HEK293 (cell line): ENCODE results near the gene VAMP8.
A peak's percentile ranks its signal among the peaks of the same experiment; 100 is the strongest.

ENCODE experiments used
- CTCF ChIA-PET: fragments of 350-600 bp; formaldehyde crosslinking; extraction: SDS; loops from one replicate; lab custom pipeline; 2021; ENCODE audit warnings: antibody characterized with exemption; lab: Yijun Ruan, JAX
- POLR2A ChIA-PET: fragments of 300-600 bp; formaldehyde crosslinking; extraction: SDS; loops from one replicate; lab custom pipeline; 2020; ENCODE audit warnings: antibody characterized with exemption, inconsistent platforms; lab: Yijun Ruan, JAX
- H3K27ac ChIP-seq: fragments of 200-500 bp; sonication (Bioruptor generic); 2 replicates; pipeline ENCODE4 v1.5.1; 2014; ENCODE audit warnings: low read depth, low read length, control low read depth, inconsistent platforms; ENCODE audit errors: extremely low read depth
- H3K36me3 ChIP-seq, 2 experiments: fragments of 200-500 bp in 1 of 2; sonication (Bioruptor generic) in 1 of 2; 1 replicate in 1 of 2; 2 replicates in 1 of 2; pipeline ENCODE4 v1.5.1; 2014 to 2017; ENCODE audit warnings: inconsistent platforms in 2 of 2, low read length in 2 of 2; ENCODE audit not compliant: control insufficient read depth in 2 of 2, insufficient read depth in 1 of 2
- H3K4me1 ChIP-seq: fragments of 200-500 bp; sonication (Bioruptor generic); 2 replicates; pipeline ENCODE4 v1.5.1; 2014; ENCODE audit warnings: mild to moderate bottlenecking, low read length, inconsistent platforms; ENCODE audit not compliant: control insufficient read depth, insufficient read depth
- H3K4me3 ChIP-seq: 2 replicates; pipeline ENCODE4 v1.5.1; 2011; ENCODE audit warnings: low read depth, mild to moderate bottlenecking, control low read depth, low read length, moderate library complexity
- H3K9me3 ChIP-seq: fragments of 200-500 bp; sonication (Bioruptor generic); 2 replicates; pipeline ENCODE4 v1.5.1; 2014; ENCODE audit warnings: low read depth, low read length, inconsistent platforms; ENCODE audit not compliant: control insufficient read depth, insufficient read depth
- HOXC10 ChIP-seq: sonication (generic); formaldehyde crosslinking; IDR thresholded peaks from 2 replicates; pipeline ENCODE4 v1.8.1; 2023; ENCODE audit warnings: mild to moderate bottlenecking, missing genetic modification reagents
- KLF1 ChIP-seq: fragments of 450-650 bp; formaldehyde crosslinking; IDR thresholded peaks from 2 replicates; pipeline ENCODE4 v1.5.1; 2016; ENCODE audit warnings: missing biosample characterization, missing genetic modification characterization
- KLF8 ChIP-seq: fragments of 450-650 bp; formaldehyde crosslinking; IDR thresholded peaks from 2 replicates; pipeline ENCODE4 v1.5.1; 2016; ENCODE audit warnings: missing biosample characterization, missing genetic modification characterization
- MYNN ChIP-seq: fragments of 450-650 bp; formaldehyde crosslinking; IDR thresholded peaks from 2 replicates; pipeline ENCODE4 v1.5.1; 2016; ENCODE audit warnings: missing biosample characterization, missing genetic modification characterization, borderline replicate concordance
- PBX3 ChIP-seq: sonication (generic); formaldehyde crosslinking; IDR thresholded peaks from 2 replicates; pipeline ENCODE4 v1.8.1; 2022; ENCODE audit warnings: mild to moderate bottlenecking, moderate library complexity, missing genetic modification reagents
- SCRT2 ChIP-seq: fragments of 450-650 bp; formaldehyde crosslinking; IDR thresholded peaks from 2 replicates; pipeline ENCODE4 v1.5.1; 2016; ENCODE audit warnings: missing biosample characterization, missing genetic modification characterization
- ZFP37 ChIP-seq: fragments of 450-650 bp; formaldehyde crosslinking; IDR thresholded peaks from 2 replicates; pipeline ENCODE4 v1.5.1; 2016; ENCODE audit warnings: missing biosample characterization, missing genetic modification characterization
- ZNF16 ChIP-seq: fragments of 450-650 bp; formaldehyde crosslinking; IDR thresholded peaks from 2 replicates; pipeline ENCODE4 v1.5.1; 2016; ENCODE audit warnings: low read depth, missing biosample characterization, missing genetic modification characterization
- ZNF184 ChIP-seq: fragments of 450-650 bp; IDR thresholded peaks from 2 replicates; pipeline ENCODE4 v1.5.1; 2018; ENCODE audit warnings: missing biosample characterization, mild to moderate bottlenecking, missing genetic modification characterization
- ZNF416 ChIP-seq: fragments of 450-650 bp; formaldehyde crosslinking; IDR thresholded peaks from 2 replicates; pipeline ENCODE4 v1.5.1; 2016; ENCODE audit warnings: missing biosample characterization, missing genetic modification characterization
- ZNF423 ChIP-seq: fragments of 450-650 bp; formaldehyde crosslinking; IDR thresholded peaks from 2 replicates; pipeline ENCODE4 v1.5.1; 2016; ENCODE audit warnings: missing biosample characterization, missing genetic modification characterization
- ZNF513 ChIP-seq: fragments of 450-650 bp; IDR thresholded peaks from 2 replicates; pipeline ENCODE4 v1.5.1; 2018; ENCODE audit warnings: missing biosample characterization, missing genetic modification characterization
- ZNF530 ChIP-seq: fragments of 450-650 bp; formaldehyde crosslinking; IDR thresholded peaks from 2 replicates; pipeline ENCODE4 v1.5.1; 2016; ENCODE audit warnings: low read depth, missing biosample characterization, missing genetic modification characterization
- ZNF658 ChIP-seq: fragments of 450-650 bp; formaldehyde crosslinking; IDR thresholded peaks from 2 replicates; pipeline ENCODE4; 2016; ENCODE audit warnings: missing biosample characterization, missing genetic modification characterization
- ZNF843 ChIP-seq: fragments of 450-650 bp; formaldehyde crosslinking; IDR thresholded peaks from 2 replicates; pipeline ENCODE4 v1.5.1; 2016; ENCODE audit warnings: missing biosample characterization, missing genetic modification characterization
- TF ChIP-seq, protein P1 (sequence below): fragments of 450-650 bp; formaldehyde crosslinking; IDR thresholded peaks from 2 replicates; pipeline ENCODE4 v1.5.1; 2016; ENCODE audit warnings: missing biosample characterization, missing genetic modification characterization
- TF ChIP-seq, protein P2 (sequence below): fragments of 450-650 bp; formaldehyde crosslinking; IDR thresholded peaks from 2 replicates; pipeline ENCODE4 v1.5.1; 2016; ENCODE audit warnings: missing biosample characterization, missing genetic modification characterization, borderline replicate concordance
- TF ChIP-seq, protein P3 (sequence below): fragments of 450-650 bp; formaldehyde crosslinking; IDR thresholded peaks from 2 replicates; pipeline ENCODE4 v1.5.1; 2017; ENCODE audit warnings: missing biosample characterization, missing genetic modification characterization
- TF ChIP-seq, protein P4 (sequence below): fragments of 450-650 bp; formaldehyde crosslinking; IDR thresholded peaks from 2 replicates; pipeline ENCODE4 v1.5.1; 2017; ENCODE audit warnings: missing biosample characterization, mild to moderate bottlenecking, missing genetic modification characterization, moderate library complexity
- TF ChIP-seq, protein P5 (sequence below): fragments of 450-650 bp; formaldehyde crosslinking; IDR thresholded peaks from 2 replicates; pipeline ENCODE4 v1.5.1; 2016; ENCODE audit warnings: missing biosample characterization, missing genetic modification characterization

The VAMP8 gene

DNA sequence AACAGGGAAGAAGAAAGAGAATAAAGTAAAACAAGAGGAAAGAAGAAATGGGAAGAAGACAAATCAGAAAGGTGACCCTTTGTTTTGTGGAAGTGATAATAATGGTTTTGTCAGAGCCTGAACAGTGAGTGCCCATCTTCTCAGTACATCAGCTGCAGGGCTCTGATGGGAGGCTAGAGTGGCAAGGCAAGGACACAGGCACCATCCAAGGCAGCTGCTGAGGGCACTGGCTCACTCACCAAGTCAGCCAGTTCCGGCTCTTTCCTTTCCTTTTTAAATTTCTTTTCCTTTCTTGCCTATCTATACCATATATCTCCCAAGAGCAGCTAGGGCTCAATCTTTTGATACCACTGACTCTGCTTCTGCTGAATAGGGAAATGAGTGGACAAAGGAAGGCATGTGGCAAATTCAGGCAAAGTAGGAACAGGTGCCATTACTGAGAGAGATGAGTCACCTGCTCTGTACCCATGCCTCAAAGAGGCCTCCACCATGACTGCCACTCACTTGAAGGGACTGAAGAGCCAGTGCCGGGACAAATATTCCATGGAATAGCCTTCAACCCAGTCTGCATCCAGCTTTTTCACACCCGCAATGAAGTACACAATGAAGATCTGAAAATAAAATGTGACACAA, 22.3 kb upstream of the VAMP8 start:
- Histone ChIP-seq H3K27ac (no peak overlapping the region), H3K36me3 (peaks cover 27 to 84% of the 10 kb centered on the region in 2 experiments), H3K4me1 (no peaks in the 10 kb centered on the region), H3K9me3 (no peaks in the 10 kb centered on the region), H3K4me3 (no peak overlapping the region)
- TF ChIP-seq KLF1 (tag by site-specific recombination) (no peak), PBX3 (CRISPR knock-in tag) (no peak), ZNF513 (no peak), ZNF423 (tag by site-specific recombination) (no peak), ZNF530 (tag by site-specific recombination) (peak; percentile 78; the same call in 1 of the 2 replicates), ZNF416 (no peak), HOXC10 (no peak), ZNF658 (tag by site-specific recombination) (no peak), SCRT2 (peak; percentile 47; the same call in 1 of the 2 replicates), ZFP37 (tag by site-specific recombination) (no peak)
- ChIA-PET POLR2A (interaction anchor here (12.3 kb wide), 1 partner anchor 16 kb away, joined by 106 read pairs; the partner anchor contains the start of gene MAT2A), CTCF (interaction anchor here (0.6 to 9.8 kb wide), 5 partner anchors 31 to 1859 kb away, joined by 3 to 62 read pairs (median 3); no protein-coding TSS in a partner anchor)

DNA sequence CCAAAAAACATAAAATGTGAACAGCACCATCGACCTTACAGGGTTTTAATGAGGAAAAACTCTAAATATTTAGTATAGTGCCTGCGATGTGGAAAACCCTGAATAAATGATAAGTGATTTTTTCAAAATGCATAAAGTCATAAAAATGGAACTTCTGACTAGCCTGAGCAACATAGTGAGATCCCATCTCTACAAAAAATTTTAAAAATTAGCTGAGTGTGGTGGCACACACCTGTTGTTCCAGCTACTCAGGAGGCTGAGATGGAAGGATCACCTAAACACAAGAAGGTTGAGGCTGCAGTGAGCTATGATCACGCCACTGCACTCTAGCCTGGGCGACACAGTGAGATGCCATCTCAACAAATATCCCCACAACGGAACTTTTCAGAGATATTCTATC, 20.3 kb upstream of the VAMP8 start:
- POLR2A ChIA-PET: interaction anchor here (1.1 to 12.3 kb wide), 4 partner anchors 11 to 139 kb away, joined by 4 to 106 read pairs (median 8); partner anchors contain the start of genes MAT2A, RNF181 and SH2D6
- peaks cover 21 to 63% of the 10 kb centered on the region in 2 experiments for H3K36me3 ChIP-seq
- no peaks in the 10 kb centered on the region for H3K9me3 ChIP-seq
- CTCF ChIA-PET: interaction anchor here (0.6 to 9.8 kb wide), 5 partner anchors 80 to 517 kb away, joined by 3 to 62 read pairs (median 3); no protein-coding TSS in a partner anchor
- no peak overlapping the region for H3K27ac ChIP-seq
- H3K4me3 ChIP-seq: no peak overlapping the region
- no peaks in the 10 kb centered on the region for H3K4me1 ChIP-seq
- TF ChIP-seq ZNF16 (no peak), SCRT2 (peak; percentile 67), ZNF184 (no peak), MYNN (tag by site-specific recombination) (no peak)
- TF ChIP-seq, protein P1, sequence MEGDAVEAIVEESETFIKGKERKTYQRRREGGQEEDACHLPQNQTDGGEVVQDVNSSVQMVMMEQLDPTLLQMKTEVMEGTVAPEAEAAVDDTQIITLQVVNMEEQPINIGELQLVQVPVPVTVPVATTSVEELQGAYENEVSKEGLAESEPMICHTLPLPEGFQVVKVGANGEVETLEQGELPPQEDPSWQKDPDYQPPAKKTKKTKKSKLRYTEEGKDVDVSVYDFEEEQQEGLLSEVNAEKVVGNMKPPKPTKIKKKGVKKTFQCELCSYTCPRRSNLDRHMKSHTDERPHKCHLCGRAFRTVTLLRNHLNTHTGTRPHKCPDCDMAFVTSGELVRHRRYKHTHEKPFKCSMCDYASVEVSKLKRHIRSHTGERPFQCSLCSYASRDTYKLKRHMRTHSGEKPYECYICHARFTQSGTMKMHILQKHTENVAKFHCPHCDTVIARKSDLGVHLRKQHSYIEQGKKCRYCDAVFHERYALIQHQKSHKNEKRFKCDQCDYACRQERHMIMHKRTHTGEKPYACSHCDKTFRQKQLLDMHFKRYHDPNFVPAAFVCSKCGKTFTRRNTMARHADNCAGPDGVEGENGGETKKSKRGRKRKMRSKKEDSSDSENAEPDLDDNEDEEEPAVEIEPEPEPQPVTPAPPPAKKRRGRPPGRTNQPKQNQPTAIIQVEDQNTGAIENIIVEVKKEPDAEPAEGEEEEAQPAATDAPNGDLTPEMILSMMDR (tag by site-specific recombination): no peak
- TF ChIP-seq, protein P2, sequence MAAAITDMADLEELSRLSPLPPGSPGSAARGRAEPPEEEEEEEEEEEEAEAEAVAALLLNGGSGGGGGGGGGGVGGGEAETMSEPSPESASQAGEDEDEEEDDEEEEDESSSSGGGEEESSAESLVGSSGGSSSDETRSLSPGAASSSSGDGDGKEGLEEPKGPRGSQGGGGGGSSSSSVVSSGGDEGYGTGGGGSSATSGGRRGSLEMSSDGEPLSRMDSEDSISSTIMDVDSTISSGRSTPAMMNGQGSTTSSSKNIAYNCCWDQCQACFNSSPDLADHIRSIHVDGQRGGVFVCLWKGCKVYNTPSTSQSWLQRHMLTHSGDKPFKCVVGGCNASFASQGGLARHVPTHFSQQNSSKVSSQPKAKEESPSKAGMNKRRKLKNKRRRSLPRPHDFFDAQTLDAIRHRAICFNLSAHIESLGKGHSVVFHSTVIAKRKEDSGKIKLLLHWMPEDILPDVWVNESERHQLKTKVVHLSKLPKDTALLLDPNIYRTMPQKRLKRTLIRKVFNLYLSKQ (tag by site-specific recombination): no peak

DNA sequence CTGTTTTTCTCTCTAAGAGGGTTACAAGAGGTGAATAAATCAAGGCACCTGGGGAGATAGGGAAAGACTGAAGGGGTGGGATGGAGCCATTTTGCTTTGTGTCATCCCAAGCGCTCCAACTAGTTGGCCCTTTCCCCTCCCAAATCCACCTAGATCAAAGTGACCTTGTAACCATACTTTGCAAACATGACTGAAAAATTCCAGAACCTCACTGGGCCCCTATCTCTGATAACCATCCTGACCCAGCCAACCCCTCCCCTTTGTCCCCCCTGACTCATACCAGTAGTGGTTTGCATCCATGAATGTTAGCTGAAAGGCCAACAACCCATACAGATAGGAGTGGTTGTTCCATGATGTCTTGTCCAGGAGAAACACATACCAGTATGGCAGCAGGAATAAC, 19.2 kb upstream of the VAMP8 start:
- CTCF ChIA-PET: interaction anchor here (1.5 kb wide), 1 partner anchor 258 kb away, joined by 4 read pairs; no protein-coding TSS in a partner anchor
- TF ChIP-seq, protein P3, sequence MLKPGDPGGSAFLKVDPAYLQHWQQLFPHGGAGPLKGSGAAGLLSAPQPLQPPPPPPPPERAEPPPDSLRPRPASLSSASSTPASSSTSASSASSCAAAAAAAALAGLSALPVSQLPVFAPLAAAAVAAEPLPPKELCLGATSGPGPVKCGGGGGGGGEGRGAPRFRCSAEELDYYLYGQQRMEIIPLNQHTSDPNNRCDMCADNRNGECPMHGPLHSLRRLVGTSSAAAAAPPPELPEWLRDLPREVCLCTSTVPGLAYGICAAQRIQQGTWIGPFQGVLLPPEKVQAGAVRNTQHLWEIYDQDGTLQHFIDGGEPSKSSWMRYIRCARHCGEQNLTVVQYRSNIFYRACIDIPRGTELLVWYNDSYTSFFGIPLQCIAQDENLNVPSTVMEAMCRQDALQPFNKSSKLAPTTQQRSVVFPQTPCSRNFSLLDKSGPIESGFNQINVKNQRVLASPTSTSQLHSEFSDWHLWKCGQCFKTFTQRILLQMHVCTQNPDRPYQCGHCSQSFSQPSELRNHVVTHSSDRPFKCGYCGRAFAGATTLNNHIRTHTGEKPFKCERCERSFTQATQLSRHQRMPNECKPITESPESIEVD (tag by site-specific recombination): no peak
- TF ChIP-seq, protein P4, sequence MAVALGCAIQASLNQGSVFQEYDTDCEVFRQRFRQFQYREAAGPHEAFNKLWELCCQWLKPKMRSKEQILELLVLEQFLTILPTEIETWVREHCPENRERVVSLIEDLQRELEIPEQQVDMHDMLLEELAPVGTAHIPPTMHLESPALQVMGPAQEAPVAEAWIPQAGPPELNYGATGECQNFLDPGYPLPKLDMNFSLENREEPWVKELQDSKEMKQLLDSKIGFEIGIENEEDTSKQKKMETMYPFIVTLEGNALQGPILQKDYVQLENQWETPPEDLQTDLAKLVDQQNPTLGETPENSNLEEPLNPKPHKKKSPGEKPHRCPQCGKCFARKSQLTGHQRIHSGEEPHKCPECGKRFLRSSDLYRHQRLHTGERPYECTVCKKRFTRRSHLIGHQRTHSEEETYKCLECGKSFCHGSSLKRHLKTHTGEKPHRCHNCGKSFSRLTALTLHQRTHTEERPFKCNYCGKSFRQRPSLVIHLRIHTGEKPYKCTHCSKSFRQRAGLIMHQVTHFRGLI (tag by site-specific recombination): no peak
- TF ChIP-seq KLF8 (tag by site-specific recombination) (no peak), ZNF843 (tag by site-specific recombination) (no peak)
- TF ChIP-seq, protein P5, sequence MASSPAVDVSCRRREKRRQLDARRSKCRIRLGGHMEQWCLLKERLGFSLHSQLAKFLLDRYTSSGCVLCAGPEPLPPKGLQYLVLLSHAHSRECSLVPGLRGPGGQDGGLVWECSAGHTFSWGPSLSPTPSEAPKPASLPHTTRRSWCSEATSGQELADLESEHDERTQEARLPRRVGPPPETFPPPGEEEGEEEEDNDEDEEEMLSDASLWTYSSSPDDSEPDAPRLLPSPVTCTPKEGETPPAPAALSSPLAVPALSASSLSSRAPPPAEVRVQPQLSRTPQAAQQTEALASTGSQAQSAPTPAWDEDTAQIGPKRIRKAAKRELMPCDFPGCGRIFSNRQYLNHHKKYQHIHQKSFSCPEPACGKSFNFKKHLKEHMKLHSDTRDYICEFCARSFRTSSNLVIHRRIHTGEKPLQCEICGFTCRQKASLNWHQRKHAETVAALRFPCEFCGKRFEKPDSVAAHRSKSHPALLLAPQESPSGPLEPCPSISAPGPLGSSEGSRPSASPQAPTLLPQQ (tag by site-specific recombination): no peak

More for the DNA sequence above, 19.2 kb upstream of the VAMP8 start:
- no peaks in the 10 kb centered on the region for H3K9me3 ChIP-seq
- no peaks in the 10 kb centered on the region for H3K4me1 ChIP-seq
- peaks cover 21 to 53% of the 10 kb centered on the region in 2 experiments for H3K36me3 ChIP-seq
- no peak overlapping the region for H3K27ac ChIP-seq
- no peak overlapping the region for H3K4me3 ChIP-seq
- POLR2A ChIA-PET: interaction anchor here (0.9 kb wide), 1 partner anchor 18 kb away, joined by 3 read pairs; no protein-coding TSS in a partner anchor
